Pancreas (tissue), 10 donors: ENCODE data around the gene HABP2. TPM values are rescaled to one million over a fixed set of nuclear protein-coding genes. Genes with fewer than 3 reads are reported as not detected.

Experiments
- ATAC-seq, 4 donors: fragments of 200-7000 bp; cut with Tn5 transposase; one replicate each; pipeline versions ENCODE4 v1.8.0 to v1.9.1; 2020; ENCODE audit warnings: mild to moderate bottlenecking in 4 of 4, moderate library complexity in 4 of 4
- DNase-seq, 6 donors: peaks; one replicate each; pipeline ENCODE4 v3.0.0-alpha.2; 2020
- FAIRE-seq: peaks from 2 replicates; lab custom pipeline; 2012; peaks lifted over from hg19 to GRCh38; lab: Jason Lieb, UNC
- H3K27ac ChIP-seq, 4 donors: fragments of 200-600 bp; sonication (generic); 1 replicate in 3 of 4; 2 replicates in 1 of 4; pipeline versions ENCODE4 v1.5.0 to v1.8.0; 2020
- H3K27me3 ChIP-seq, 4 donors: fragments of 200-600 bp; one replicate each; pipeline ENCODE4 v1.8.0; 2021
- H3K36me3 ChIP-seq, 3 donors: fragments of 200-600 bp; sonication (generic) in 1 of 3; one replicate each; pipeline versions ENCODE4 v1.5.0 to v1.8.0; 2020 to 2021
- H3K4me1 ChIP-seq, 3 donors: fragments of 200-600 bp; one replicate each; pipeline ENCODE4 v1.8.0; 2021
- H3K4me3 ChIP-seq, 4 donors: fragments of 200-600 bp; sonication (generic) in 2 of 4; one replicate each; pipeline versions ENCODE4 v1.5.0 to v1.8.0; 2020 to 2021
- H3K9me3 ChIP-seq, 4 donors: fragments of 200-600 bp; one replicate each; pipeline ENCODE4 v1.8.0; 2021
- WGBS, 2 donors: extraction: QIAGEN DNeasy Blood & Tissue Kit; methylation state at CpG; one replicate each; pipeline ENCODE4 v1.1.7; 2013; 5-methylcytosine and 5-hydroxymethylcytosine counted together
- intact Hi-C, 3 donors: fragments of 100-400 bp; cut with DNase I; formaldehyde crosslinking; loops; one replicate each; pipeline versions ENCODE4 v1.11.1 to v1.14.2; 2022
- polyA plus RNA-seq, 2 donors: library from polyadenylated mRNA; stranded (reverse); fragments of 200-250 nt; gene quantifications; one replicate each; pipeline ENCODE4 v1.2.3, GENCODE V29; 2013
- total RNA-seq, 6 donors: library from RNA; stranded (reverse); fragmentation: NEBNext Ultra II Directional in 4 of 6; extraction: Animal tissue kit (Norgen Biotek cat#: 25700) in 4 of 6; gene quantifications; one replicate each; pipeline versions ENCODE4 v1.2.1 to v1.2.4, GENCODE V29; 2021 to 2023
- TF ChIP-seq, protein P1 (sequence below), 4 donors: fragments of 200-600 bp; sonication (generic) in 3 of 4; IDR thresholded peaks; one replicate each; pipeline versions ENCODE4 v1.5.0 to v1.8.0; 2021; ENCODE audit warnings: antibody characterized with exemption in 4 of 4
- donor health status: healthy with polysubstance abuse.
- donor health status: DM: no; HTN: no; CAD: no; lungs with moderate emphysema.
- donor health status: DM: no; HTN: no; CAD: no.
- donor health status: control.
- donor health status: control.
- donor health status: Bipolar disorder and iron deficiency.
- donor health status: DM: yes; HTN: yes; CAD: no.
- donor health status: DM: no; HTN: no; CAD: no.
- donor health status: DM: no; HTN: no; CAD: no.
- donor health status: DM: yes; HTN: yes; CAD: no.

HABP2 gene
- total and polyA plus RNA-seq, 8 donors, result 8.8 to 51.7 (median 14.0) TPM

DNA sequence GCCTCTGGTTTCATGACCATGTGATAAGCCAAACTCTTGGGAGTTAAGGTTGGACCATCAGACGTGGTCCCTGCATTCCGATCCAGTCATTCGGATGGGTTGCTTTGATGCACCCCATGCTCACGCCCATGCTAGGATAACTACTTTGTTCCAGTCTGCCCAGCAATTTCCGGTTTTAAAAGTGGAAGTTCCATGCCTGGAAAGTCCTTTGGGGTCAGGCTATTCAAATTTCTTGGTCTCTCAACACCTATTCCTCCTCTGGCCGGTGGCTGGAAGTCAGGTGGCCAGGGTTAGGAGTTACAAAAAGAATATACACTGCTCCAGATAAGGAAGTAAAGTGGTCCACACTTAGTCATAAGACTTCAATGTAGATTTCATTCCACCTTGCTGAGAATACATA lies 37.7 kb upstream of the HABP2 start:
- intact Hi-C loops, result no loop called here
- no peak for FAIRE-seq
- Histone ChIP-seq H3K4me3 (no peak overlapping the region), H3K36me3 (no peaks in the 10 kb centered on the region), H3K4me1 (no peaks in the 10 kb centered on the region), H3K27me3 (no peaks in the 10 kb centered on the region), H3K27ac (no peak overlapping the region), H3K9me3 (peaks cover 0 to 3% (median 0%) of the 10 kb centered on the region in 4 donors)
- WGBS, 2 donors, result 85 to 87% methylated on average over 6 of the region's 6 CpGs
- TF ChIP-seq, protein P1, sequence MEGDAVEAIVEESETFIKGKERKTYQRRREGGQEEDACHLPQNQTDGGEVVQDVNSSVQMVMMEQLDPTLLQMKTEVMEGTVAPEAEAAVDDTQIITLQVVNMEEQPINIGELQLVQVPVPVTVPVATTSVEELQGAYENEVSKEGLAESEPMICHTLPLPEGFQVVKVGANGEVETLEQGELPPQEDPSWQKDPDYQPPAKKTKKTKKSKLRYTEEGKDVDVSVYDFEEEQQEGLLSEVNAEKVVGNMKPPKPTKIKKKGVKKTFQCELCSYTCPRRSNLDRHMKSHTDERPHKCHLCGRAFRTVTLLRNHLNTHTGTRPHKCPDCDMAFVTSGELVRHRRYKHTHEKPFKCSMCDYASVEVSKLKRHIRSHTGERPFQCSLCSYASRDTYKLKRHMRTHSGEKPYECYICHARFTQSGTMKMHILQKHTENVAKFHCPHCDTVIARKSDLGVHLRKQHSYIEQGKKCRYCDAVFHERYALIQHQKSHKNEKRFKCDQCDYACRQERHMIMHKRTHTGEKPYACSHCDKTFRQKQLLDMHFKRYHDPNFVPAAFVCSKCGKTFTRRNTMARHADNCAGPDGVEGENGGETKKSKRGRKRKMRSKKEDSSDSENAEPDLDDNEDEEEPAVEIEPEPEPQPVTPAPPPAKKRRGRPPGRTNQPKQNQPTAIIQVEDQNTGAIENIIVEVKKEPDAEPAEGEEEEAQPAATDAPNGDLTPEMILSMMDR (IDR thresholded peaks at IDR 0.05), result no peak
- no peak for DNase-seq
- ATAC-seq, result no peak

DNA sequence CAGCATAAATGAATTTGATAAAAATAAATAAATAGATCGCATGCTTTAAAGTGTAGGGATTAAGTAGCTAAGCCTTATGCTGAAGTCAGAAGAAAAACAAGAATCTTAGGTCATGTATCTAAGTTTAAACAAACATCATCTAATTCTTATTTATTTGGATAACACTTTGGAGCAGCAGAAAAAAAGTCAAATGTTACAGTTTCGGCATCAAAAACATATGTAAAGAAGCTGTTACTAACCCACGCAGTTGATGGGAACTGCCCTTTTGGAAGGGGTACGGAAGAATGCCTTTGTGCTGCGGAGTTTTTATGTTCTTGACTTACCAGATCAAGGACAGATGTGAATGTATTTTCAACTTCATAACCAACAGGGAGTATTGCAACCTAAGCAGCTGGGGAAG lies 37.3 kb upstream of the HABP2 start:
- no peaks in the 10 kb centered on the region for H3K36me3 ChIP-seq
- FAIRE-seq (no peak), DNase-seq (no peak), ATAC-seq (no peak)
- intact Hi-C loops, result no loop called here
- H3K4me3 ChIP-seq, result no peak overlapping the region
- H3K27me3 ChIP-seq, result no peaks in the 10 kb centered on the region
- WGBS, 2 donors, result 91 to 93% methylated on average over 5 of the region's 5 CpGs
- H3K27ac ChIP-seq, result no peak overlapping the region
- TF ChIP-seq, protein P1 (IDR thresholded peaks at IDR 0.05), result no peak
- H3K4me1 ChIP-seq, result no peaks in the 10 kb centered on the region
- peaks cover 0 to 3% (median 0%) of the 10 kb centered on the region in 4 donors for H3K9me3 ChIP-seq

DNA sequence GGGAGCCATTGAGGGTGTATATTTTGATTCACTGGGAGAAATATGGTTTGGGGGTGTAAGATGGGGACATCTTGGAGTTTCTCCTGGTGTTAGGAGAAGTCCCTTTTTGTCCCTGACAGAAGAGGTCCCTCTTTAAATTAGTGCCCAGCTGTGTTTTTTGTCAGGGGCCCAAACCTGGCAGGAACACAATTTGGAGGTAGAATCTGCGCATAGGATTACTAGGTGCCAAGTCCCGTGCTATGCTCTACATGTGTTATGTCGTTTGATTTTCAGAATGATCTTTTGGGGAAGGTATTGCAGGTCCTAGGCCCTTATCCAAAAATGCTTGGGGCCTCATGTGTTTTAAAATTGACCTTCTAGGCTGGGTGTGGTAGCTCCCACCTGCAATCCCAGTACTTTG lies 36.8 kb upstream of the HABP2 start:
- Histone ChIP-seq H3K4me3 (no peak overlapping the region), H3K27me3 (no peaks in the 10 kb centered on the region), H3K27ac (no peak overlapping the region), H3K4me1 (no peaks in the 10 kb centered on the region), H3K9me3 (peaks cover 0 to 3% (median 0%) of the 10 kb centered on the region in 4 donors), H3K36me3 (no peaks in the 10 kb centered on the region)
- DNase-seq, result no peak
- no peak for FAIRE-seq
- intact Hi-C loops, result no loop called here
- TF ChIP-seq, protein P1 (IDR thresholded peaks at IDR 0.05), result no peak
- WGBS, 2 donors, result 90% methylated on average over 3 of the region's 3 CpGs
- no peak for ATAC-seq

DNA sequence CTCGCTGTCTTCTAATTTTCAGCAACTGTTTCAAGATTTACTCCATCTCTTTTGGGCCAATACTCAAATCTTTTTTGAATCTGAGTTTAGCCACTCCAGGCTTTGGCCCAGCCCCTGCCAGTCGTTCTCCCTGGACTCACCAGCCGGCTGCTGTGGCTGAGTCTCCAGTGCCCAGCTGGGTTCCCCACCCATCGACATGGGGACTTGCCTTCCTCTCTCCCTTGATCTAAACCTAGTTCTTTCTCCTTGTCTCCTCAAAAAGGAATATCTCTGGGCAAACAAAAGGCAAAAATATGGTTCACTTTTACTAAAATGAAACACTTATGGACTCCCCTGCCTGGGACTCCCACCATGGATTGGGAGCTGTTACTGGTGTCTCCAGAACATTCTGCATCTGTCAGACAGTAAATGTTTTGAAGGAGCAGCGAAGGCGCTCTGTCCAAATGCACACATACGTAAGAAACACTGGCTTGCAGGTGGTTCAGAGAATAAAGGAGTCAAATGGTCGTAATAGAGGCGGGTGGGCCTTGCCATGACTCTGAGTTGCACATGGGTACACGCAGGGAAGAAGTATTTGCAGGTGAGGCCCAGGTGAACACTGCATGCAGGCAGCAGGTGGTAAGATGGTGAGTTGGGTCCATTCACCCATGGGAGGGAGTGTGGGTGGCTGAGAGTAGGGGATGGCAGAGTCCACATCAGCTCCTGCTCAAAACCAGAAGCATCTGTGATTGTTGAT lies 35.5 kb upstream of the HABP2 start:
- Histone ChIP-seq H3K27ac (no peak overlapping the region), H3K36me3 (no peaks in the 10 kb centered on the region), H3K9me3 (no peaks in the 10 kb centered on the region), H3K4me3 (no peak overlapping the region), H3K4me1 (peaks cover 0 to 4% (median 0%) of the 10 kb centered on the region in 3 donors), H3K27me3 (no peaks in the 10 kb centered on the region)
- ATAC-seq (no peak), FAIRE-seq (no peak), DNase-seq (no peak)
- intact Hi-C loops, result no loop called here
- TF ChIP-seq, protein P1 (IDR thresholded peaks at IDR 0.05), result no peak
- 82 to 98% methylated on average over 9 to 10 of the region's 10 CpGs for WGBS, 2 donors

DNA sequence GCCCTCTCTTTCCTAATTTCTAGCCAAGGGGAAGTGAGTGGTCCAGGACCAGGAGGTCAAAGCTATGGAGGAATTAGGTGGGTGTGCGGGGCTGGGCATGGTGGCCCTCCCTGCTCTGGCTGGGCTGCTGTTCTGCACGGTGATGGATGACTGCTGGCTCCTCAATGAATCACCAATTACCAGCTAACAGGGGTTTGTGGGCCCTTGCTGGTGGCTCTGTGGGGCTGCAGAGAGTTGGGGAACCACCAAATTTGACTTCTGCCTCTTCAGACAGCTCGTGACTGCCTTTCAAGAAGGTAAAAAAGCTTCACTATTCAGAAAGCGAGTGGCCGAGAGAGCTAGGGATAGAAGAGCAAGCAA lies 35.0 kb upstream of the HABP2 start:
- H3K4me3 ChIP-seq, result no peak overlapping the region
- intact Hi-C loops, result no loop called here
- 75 to 77% methylated on average over 5 of the region's 5 CpGs for WGBS, 2 donors
- H3K27me3 ChIP-seq, result no peaks in the 10 kb centered on the region
- FAIRE-seq, result no peak
- H3K4me1 ChIP-seq, result peaks cover 0 to 4% (median 0%) of the 10 kb centered on the region in 3 donors
- DNase-seq, result no peak
- no peak for ATAC-seq
- TF ChIP-seq, protein P1 (IDR thresholded peaks at IDR 0.05), result no peak
- no peak overlapping the region for H3K27ac ChIP-seq
- no peaks in the 10 kb centered on the region for H3K9me3 ChIP-seq
- no peaks in the 10 kb centered on the region for H3K36me3 ChIP-seq
